Loucy (cell line): ENCODE measurements around the gene CFAP20.
"Not testable (repeated sequence)": the region's sequence is repeated elsewhere in the genome, so short reads cannot be mapped to it uniquely, and the experiment has no call there.

Experiments
- H2AFZ ChIP-seq: fragments of 200-600 bp; sonication (generic); 2 replicates; pipeline ENCODE4 v1.6.0; 2016; ENCODE audit warnings: antibody characterized with exemption, mild to moderate bottlenecking, low read length, moderate library complexity
- H3F3A ChIP-seq: fragments of 200-600 bp; 2 replicates; pipeline ENCODE4 v1.6.0; 2016; ENCODE audit warnings: antibody characterized with exemption, low read depth, mild to moderate bottlenecking
- H3K27me3 ChIP-seq: fragments of 200-600 bp; sonication (generic); 2 replicates; pipeline ENCODE4 v1.6.1; 2014; ENCODE audit warnings: low read length, mild to moderate bottlenecking; ENCODE audit not compliant: insufficient read depth, poor library complexity, severe bottlenecking
- H3K36me3 ChIP-seq: fragments of 200-600 bp; sonication (generic); 2 replicates; pipeline ENCODE4 v1.6.1; 2016; ENCODE audit warnings: low read length; ENCODE audit not compliant: insufficient read depth
- H3K4me1 ChIP-seq: fragments of 200-600 bp; sonication (generic); 2 replicates; pipeline ENCODE4 v1.5.1; 2014; ENCODE audit warnings: low read length, mild to moderate bottlenecking; ENCODE audit not compliant: insufficient read depth, poor library complexity, severe bottlenecking
- H3K4me2 ChIP-seq: fragments of 200-600 bp; sonication (generic); 2 replicates; pipeline ENCODE4 v1.6.0; 2014; ENCODE audit warnings: antibody characterized with exemption, low read length, low read depth, mild to moderate bottlenecking; ENCODE audit not compliant: poor library complexity, severe bottlenecking
- H3K4me3 ChIP-seq: fragments of 200-600 bp; sonication (generic); 2 replicates; pipeline ENCODE4 v1.5.1; 2014; ENCODE audit warnings: low read length, mild to moderate bottlenecking, mixed read lengths; ENCODE audit not compliant: poor library complexity, severe bottlenecking
- H3K79me2 ChIP-seq: fragments of 200-600 bp; sonication (generic); 2 replicates; pipeline ENCODE4 v1.6.1; 2014; ENCODE audit warnings: low read length; ENCODE audit not compliant: insufficient read depth
- H3K9ac ChIP-seq: fragments of 200-600 bp; sonication (generic); 2 replicates; pipeline ENCODE4 v1.6.0; 2014; ENCODE audit warnings: mild to moderate bottlenecking, low read depth, low read length, moderate library complexity; ENCODE audit not compliant: poor library complexity, severe bottlenecking
- H3K9me2 ChIP-seq: fragments of 200-600 bp; sonication (generic); replicated peaks from 2 replicates; pipeline ENCODE4 v1.6.1; 2016; ENCODE audit warnings: low read depth, low read length, mixed read lengths
- H3K9me3 ChIP-seq: fragments of 200-600 bp; sonication (generic); 2 replicates; pipeline ENCODE4 v1.6.1; 2014; ENCODE audit warnings: mild to moderate bottlenecking, antibody characterized with exemption, low read length, low read depth; ENCODE audit not compliant: insufficient read depth
- H4K20me1 ChIP-seq: fragments of 200-600 bp; sonication (generic); 2 replicates; pipeline ENCODE4 v1.6.0; 2014; ENCODE audit warnings: antibody characterized with exemption, low read length, mild to moderate bottlenecking; ENCODE audit not compliant: insufficient read depth, poor library complexity, severe bottlenecking
- EZH2phosphoT487 ChIP-seq: fragments of 200-600 bp; IDR thresholded peaks from 2 replicates; pipeline ENCODE4 v1.6.1; 2018; ENCODE audit warnings: antibody characterized with exemption, mild to moderate bottlenecking, moderate library complexity, borderline replicate concordance
- TF ChIP-seq, protein P1 (sequence below): fragments of 200-600 bp; sonication (generic); conservative IDR thresholded peaks from 2 replicates; pipeline ENCODE4 v1.5.1; 2014; ENCODE audit warnings: mild to moderate bottlenecking, antibody characterized with exemption, low read length

Gene CFAP20

DNA sequence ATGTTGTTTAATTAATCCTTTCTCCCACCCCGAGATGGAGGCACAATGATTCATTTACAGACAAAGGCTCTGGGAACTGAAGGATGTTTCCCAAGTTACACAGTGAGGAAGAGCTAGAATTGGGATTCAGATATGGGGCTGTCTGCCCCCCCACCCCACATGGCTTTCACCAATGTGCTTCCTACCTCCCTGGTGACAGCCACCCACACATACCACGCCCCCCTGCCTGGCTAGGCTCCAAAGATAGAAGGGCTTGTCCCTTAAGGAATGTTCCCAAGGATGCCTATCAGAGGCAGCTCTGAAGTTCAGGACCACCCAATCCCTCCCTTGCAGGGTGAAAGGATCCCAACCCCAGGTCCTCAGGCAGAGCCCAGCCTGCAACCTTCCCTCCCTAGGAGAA lies 32.9 kb downstream of the CFAP20 start:
- Histone ChIP-seq H2AFZ (no peak overlapping the region), H3K4me2 (no peak overlapping the region), H3K27me3 (no peaks in the 10 kb centered on the region), H3K79me2 (no peaks in the 10 kb centered on the region), H4K20me1 (no peaks in the 10 kb centered on the region), H3K9ac (no peak overlapping the region), H3K36me3 (no peaks in the 10 kb centered on the region), H3F3A (no peaks in the 10 kb centered on the region), H3K4me1 (peaks cover 36% of the 10 kb centered on the region), H3K4me3 (no peak overlapping the region), H3K9me3 (no peaks in the 10 kb centered on the region), H3K9me2 (no peaks in the 10 kb centered on the region)
- TF ChIP-seq, protein P1, sequence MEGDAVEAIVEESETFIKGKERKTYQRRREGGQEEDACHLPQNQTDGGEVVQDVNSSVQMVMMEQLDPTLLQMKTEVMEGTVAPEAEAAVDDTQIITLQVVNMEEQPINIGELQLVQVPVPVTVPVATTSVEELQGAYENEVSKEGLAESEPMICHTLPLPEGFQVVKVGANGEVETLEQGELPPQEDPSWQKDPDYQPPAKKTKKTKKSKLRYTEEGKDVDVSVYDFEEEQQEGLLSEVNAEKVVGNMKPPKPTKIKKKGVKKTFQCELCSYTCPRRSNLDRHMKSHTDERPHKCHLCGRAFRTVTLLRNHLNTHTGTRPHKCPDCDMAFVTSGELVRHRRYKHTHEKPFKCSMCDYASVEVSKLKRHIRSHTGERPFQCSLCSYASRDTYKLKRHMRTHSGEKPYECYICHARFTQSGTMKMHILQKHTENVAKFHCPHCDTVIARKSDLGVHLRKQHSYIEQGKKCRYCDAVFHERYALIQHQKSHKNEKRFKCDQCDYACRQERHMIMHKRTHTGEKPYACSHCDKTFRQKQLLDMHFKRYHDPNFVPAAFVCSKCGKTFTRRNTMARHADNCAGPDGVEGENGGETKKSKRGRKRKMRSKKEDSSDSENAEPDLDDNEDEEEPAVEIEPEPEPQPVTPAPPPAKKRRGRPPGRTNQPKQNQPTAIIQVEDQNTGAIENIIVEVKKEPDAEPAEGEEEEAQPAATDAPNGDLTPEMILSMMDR: no peak
- TF ChIP-seq EZH2phosphoT487: no peak

DNA sequence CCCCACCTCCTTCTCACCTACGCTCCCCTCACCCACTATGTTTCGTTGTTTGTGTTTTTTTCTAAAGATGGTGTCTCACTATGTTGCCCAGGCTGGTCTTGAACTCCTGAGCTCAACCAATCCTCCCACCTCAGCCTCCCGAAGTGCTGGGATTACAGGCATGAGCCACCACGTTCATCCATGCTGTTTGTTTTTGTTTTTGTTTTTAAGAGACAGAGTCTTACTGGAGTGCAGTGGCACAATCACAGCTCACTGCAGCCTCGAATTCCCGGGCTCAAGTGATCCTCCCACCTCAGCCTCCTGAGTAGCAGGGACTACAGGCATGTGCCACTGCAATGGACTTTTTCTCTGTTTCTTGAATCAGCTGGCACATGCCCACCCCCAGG lies 33.6 kb downstream of the CFAP20 start:
- Histone ChIP-seq H3K4me1 (peaks cover 31% of the 10 kb centered on the region), H3K4me2 (peak overlapping the region; percentile 14)
- H3K9me3 ChIP-seq: not testable (repeated sequence)

DNA sequence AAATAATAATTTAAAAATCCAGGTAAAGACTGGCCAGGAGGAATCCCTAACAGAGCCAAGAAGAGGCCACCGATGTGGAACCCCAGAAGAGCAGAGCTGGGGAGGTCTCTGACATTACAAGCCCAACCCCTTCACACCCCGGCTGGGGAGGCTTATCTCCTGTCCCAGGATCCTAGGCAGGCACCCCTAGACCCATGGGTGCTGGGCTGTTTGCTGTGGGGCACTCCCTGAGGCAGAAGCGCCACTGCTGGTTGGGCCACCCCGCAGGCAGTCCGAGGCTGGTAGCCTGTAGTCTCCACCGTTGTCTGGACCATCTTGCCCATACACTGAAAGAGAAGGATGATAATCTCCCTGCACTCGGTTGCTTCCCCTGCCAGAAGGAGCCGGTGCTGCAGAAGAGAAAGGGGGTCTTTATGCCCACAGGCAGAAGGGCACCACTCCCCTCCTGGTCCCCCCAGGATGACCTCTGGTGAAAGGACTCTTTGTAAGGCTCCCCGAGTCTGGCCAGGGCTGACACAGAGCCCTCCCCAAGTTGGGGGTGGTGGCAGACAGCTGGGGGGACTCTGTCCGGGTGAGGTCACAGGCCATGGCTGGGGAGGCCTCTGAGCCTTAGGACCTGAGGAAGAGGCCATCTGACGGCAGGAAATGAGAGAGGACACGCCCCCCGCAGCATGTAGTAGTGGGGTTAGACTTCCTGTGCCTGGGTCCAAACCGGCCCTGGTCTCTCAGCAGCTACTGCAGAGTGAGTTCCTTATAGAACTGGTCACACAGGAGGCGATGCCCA lies 34.2 kb downstream of the CFAP20 start:
- Histone ChIP-seq H3K9me3 (no peaks in the 10 kb centered on the region), H3K27me3 (no peaks in the 10 kb centered on the region), H3K4me2 (peak overlapping the region; percentile 14), H3K9ac (peak overlapping the region; percentile 42), H3K9me2 (no peaks in the 10 kb centered on the region), H3F3A (no peaks in the 10 kb centered on the region), H4K20me1 (no peaks in the 10 kb centered on the region), H2AFZ (0 out of 2 replicates have a peak overlapping the region, but pooled peaks have one; percentile 36), H3K4me3 (no peak overlapping the region), H3K36me3 (no peaks in the 10 kb centered on the region), H3K79me2 (no peaks in the 10 kb centered on the region), H3K4me1 (peaks cover 25% of the 10 kb centered on the region)
- no peak for TF ChIP-seq EZH2phosphoT487
- TF ChIP-seq, protein P1: no peak

More for the DNA sequence above, 33.6 kb downstream of the CFAP20 start:
- H3F3A ChIP-seq, H3K9ac ChIP-seq, H4K20me1 ChIP-seq, H3K27me3 ChIP-seq, H3K36me3 ChIP-seq, H3K9me2 ChIP-seq, H3K79me2 ChIP-seq, H2AFZ ChIP-seq, H3K4me3 ChIP-seq: not testable (repeated sequence)

DNA sequence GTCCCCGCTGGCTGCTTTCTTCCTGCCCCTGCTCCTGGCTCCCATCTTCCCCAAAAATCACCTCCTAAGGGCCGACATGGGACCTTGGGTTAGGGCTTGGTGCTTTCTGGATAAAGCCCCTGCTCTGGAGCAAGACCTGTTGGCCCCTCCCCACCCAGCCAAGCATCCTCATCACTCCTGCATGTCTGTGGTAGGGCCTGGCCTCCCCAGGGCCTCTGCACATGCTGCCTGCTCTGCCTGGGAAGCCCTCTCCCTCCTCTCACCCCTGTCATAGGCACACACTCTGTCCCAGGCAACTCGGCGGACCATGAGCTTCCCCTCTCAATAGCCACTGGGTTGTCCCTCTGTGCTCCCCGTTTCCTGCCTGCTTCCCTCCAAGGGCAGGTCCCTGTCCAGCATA lies 35.2 kb downstream of the CFAP20 start:
- no peak overlapping the region for H2AFZ ChIP-seq
- no peak overlapping the region for H3K9ac ChIP-seq
- no peaks in the 10 kb centered on the region for H3K79me2 ChIP-seq
- H3F3A ChIP-seq: no peaks in the 10 kb centered on the region
- H3K9me3 ChIP-seq: no peaks in the 10 kb centered on the region
- H3K36me3 ChIP-seq: no peaks in the 10 kb centered on the region
- peaks cover 23% of the 10 kb centered on the region for H3K4me1 ChIP-seq
- TF ChIP-seq EZH2phosphoT487: no peak
- TF ChIP-seq, protein P1: no peak
- H4K20me1 ChIP-seq: no peaks in the 10 kb centered on the region
- H3K4me2 ChIP-seq: no peak overlapping the region
- H3K27me3 ChIP-seq: no peaks in the 10 kb centered on the region
- no peak overlapping the region for H3K4me3 ChIP-seq
- no peaks in the 10 kb centered on the region for H3K9me2 ChIP-seq

DNA sequence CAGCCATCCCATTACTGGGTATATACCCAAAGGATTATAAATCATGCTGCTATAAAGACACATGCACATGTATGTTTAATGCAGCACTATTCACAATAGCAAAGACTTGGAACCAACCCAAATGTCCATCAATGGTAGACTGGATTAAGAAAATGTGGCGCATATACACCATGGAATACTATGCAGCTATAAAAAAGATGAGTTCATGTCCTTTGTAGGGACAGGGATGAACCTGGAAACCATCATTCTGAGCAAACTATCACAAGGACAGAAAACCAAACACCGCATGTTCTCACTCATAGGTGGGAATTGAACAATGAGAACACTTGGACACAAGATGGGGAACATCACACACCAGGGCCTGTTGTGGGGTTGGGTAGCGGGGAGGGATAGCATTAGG lies 38.8 kb downstream of the CFAP20 start:
- H3K27me3 ChIP-seq, H3K79me2 ChIP-seq, H3F3A ChIP-seq, H3K9me2 ChIP-seq, H3K36me3 ChIP-seq, H2AFZ ChIP-seq, H3K9ac ChIP-seq, H4K20me1 ChIP-seq, H3K9me3 ChIP-seq: not testable (repeated sequence)
- H3K4me3 ChIP-seq: peak overlapping the region; percentile 32
- H3K4me2 ChIP-seq: peak overlapping the region; percentile 46
- peaks cover 19% of the 10 kb centered on the region for H3K4me1 ChIP-seq
